Adrenal gland (tissue), 12 donors: ENCODE results near the gene LRRC1. TPM values are rescaled to one million over a fixed set of nuclear protein-coding genes. Genes with fewer than 3 reads are reported as not detected.
"Not testable (repeated sequence)": the region's sequence is repeated elsewhere in the genome, so short reads cannot be mapped to it uniquely, and the experiment has no call there.

Source experiments
- DNase-seq, 7 donors: peaks; one replicate each; pipeline ENCODE4 v3.0.0-alpha.2; 2019 to 2020
- H3K27ac ChIP-seq, 5 donors: fragments of 200-600 bp; sonication (generic) in 4 of 5; 1 replicate in 3 of 5; 2 replicates in 2 of 5; pipeline versions ENCODE4 v1.5.1 to v1.8.0; 2016 to 2020; ENCODE audit warnings: mild to moderate bottlenecking in 1 of 5
- H3K27me3 ChIP-seq: fragments of 200-600 bp; 2 replicates; pipeline ENCODE4 v1.8.0; 2021
- H3K36me3 ChIP-seq, 2 donors: fragments of 200-600 bp; replicated peaks in 1 of 2; 1 replicate in 1 of 2; 2 replicates in 1 of 2; pipeline versions ENCODE4 v1.5.1 to v1.8.0; 2018 to 2022
- H3K4me1 ChIP-seq, 2 donors: fragments of 200-600 bp; replicated peaks in 1 of 2; 1 replicate in 1 of 2; 2 replicates in 1 of 2; pipeline versions ENCODE4 v1.5.1 to v1.8.0; 2018 to 2021
- H3K4me3 ChIP-seq, 4 donors: fragments of 200-600 bp; sonication (generic) in 3 of 4; one replicate each; pipeline ENCODE4 v1.5.1; 2016 to 2018
- H3K9me3 ChIP-seq, 3 donors: fragments of 200-600 bp; sonication (generic) in 1 of 3; replicated peaks in 1 of 3; 1 replicate in 2 of 3; 2 replicates in 1 of 3; pipeline versions ENCODE4 v1.5.1 to v1.8.0; 2016 to 2021
- CTCF ChIP-seq, 6 experiments: fragments of 450-650 bp in 4 of 6; fragments of 200-600 bp in 2 of 6; sonication (generic) in 1 of 6; IDR thresholded peaks; 1 replicate in 5 of 6; 2 replicates in 1 of 6; pipeline versions ENCODE4 v1.5.1 to v1.8.0; 2016 to 2021; ENCODE audit warnings: antibody characterized with exemption in 6 of 6, mild to moderate bottlenecking in 2 of 6, moderate library complexity in 1 of 6
- POLR2A ChIP-seq, 2 donors: fragments of 450-650 bp; IDR thresholded peaks; one replicate each; pipeline ENCODE4 v1.6.1; 2017; ENCODE audit warnings: antibody characterized with exemption in 2 of 2, mild to moderate bottlenecking in 2 of 2, moderate library complexity in 1 of 2
- WGBS, 4 donors: extraction: QIAGEN DNeasy Blood & Tissue Kit in 2 of 4; methylation state at CpG; one replicate each; pipeline versions ENCODE4 v1.1.5 to v1.1.7; 2013 to 2017; 5-methylcytosine and 5-hydroxymethylcytosine counted together
- intact Hi-C, 2 donors: fragments of 100-400 bp; cut with DNase I; formaldehyde crosslinking; loops; one replicate each; pipeline versions ENCODE4 v1.14.1 to v1.15.0; 2022 to 2023
- polyA plus RNA-seq, 3 donors: library from polyadenylated mRNA; stranded (reverse); fragments of 200-250 nt in 2 of 3; fragments of 350-450 nt in 1 of 3; fragmentation: Illumina TruSeq in 1 of 3; extraction: RNeasy Lipid Tissue Mini Kit (QIAGEN cat#74804) in 1 of 3; gene quantifications; one replicate each; pipeline ENCODE4 v1.2.3, GENCODE V29; 2013 to 2014
- total RNA-seq, 9 donors: library from RNA; depleted of rRNA in 4 of 9; stranded (reverse); fragments of >200 nt in 4 of 9; fragments of 120-200 nt in 1 of 9; fragmentation: NEBNext Ultra II Directional in 1 of 9; extraction: Animal tissue kit (Norgen Biotek cat#: 25700) in 1 of 9; gene quantifications; one replicate each; pipeline versions ENCODE4 v1.1.0 to v1.2.4, GENCODE V29; 2013 to 2023
- donor health status: healthy with polysubstance abuse.
- donor health status: Bipolar disorder and iron deficiency.
- donor health status: DM: yes; HTN: yes; CAD: no.
- donor health status: DM: no; HTN: no; CAD: no.
- donor health status: DM: no; HTN: no; CAD: no.
- donor health status: DM: yes; HTN: yes; CAD: no.

Gene LRRC1
- total and polyA plus RNA-seq, 12 donors, result 2.1 to 7.8 (median 4.5) TPM

GRCh38 chr6:53802582-53802981 lies 7.8 kb downstream of the LRRC1 start:
- Histone ChIP-seq H3K27ac (no peak overlapping the region), H3K27me3 (no peaks in the 10 kb centered on the region), H3K4me1 (no peaks in the 10 kb centered on the region), H3K9me3 (no peaks in the 10 kb centered on the region), H3K36me3 (no peaks in the 10 kb centered on the region), H3K4me3 (no peak overlapping the region)
- TF ChIP-seq CTCF (IDR thresholded peaks at IDR 0.05), result no peak
- TF ChIP-seq POLR2A (IDR thresholded peaks at IDR 0.05), result no peak
- intact Hi-C loops, result no loop called here
- no peak for DNase-seq

- Histone ChIP-seq H3K4me3 (no peak overlapping the region), H3K9me3 (no peaks in the 10 kb centered on the region), H3K4me1 (no peaks in the 10 kb centered on the region), H3K36me3 (no peaks in the 10 kb centered on the region), H3K27ac (no peak overlapping the region), H3K27me3 (no peaks in the 10 kb centered on the region)
- TF ChIP-seq CTCF (IDR thresholded peaks at IDR 0.05) (no peak), POLR2A (IDR thresholded peaks at IDR 0.05) (no peak)
- 87 to 94% (median 92%) methylated on average over 6 of the region's 6 CpGs for WGBS, 4 donors
- no peak for DNase-seq
- intact Hi-C loops, result no loop called here
Observed at GRCh38 chr6:53803081-53803860, 8.5 kb downstream of the LRRC1 start.

GRCh38 chr6:53805016-53805415 lies 10.2 kb downstream of the LRRC1 start:
- TF ChIP-seq CTCF (IDR thresholded peaks at IDR 0.05) (no peak), POLR2A (IDR thresholded peaks at IDR 0.05) (no peak)
- H3K27me3 ChIP-seq, result no peaks in the 10 kb centered on the region
- H3K4me3 ChIP-seq, result no peak overlapping the region
- H3K27ac ChIP-seq, result no peak overlapping the region
- H3K4me1 ChIP-seq, result no peaks in the 10 kb centered on the region
- no peaks in the 10 kb centered on the region for H3K36me3 ChIP-seq
- 86 to 93% (median 87%) methylated on average over 7 of the region's 7 CpGs for WGBS, 4 donors
- DNase-seq, result no peak
- no peaks in the 10 kb centered on the region for H3K9me3 ChIP-seq
- intact Hi-C loops, result no loop called here

- Histone ChIP-seq H3K9me3 (no peaks in the 10 kb centered on the region), H3K27ac (no peak overlapping the region), H3K4me3 (no peak overlapping the region), H3K27me3 (no peaks in the 10 kb centered on the region), H3K36me3 (no peaks in the 10 kb centered on the region), H3K4me1 (no peaks in the 10 kb centered on the region)
- 78 to 90% (median 79%) methylated on average over 4 of the region's 4 CpGs for WGBS, 4 donors
- TF ChIP-seq CTCF (IDR thresholded peaks at IDR 0.05) (no peak), POLR2A (IDR thresholded peaks at IDR 0.05) (no peak)
- intact Hi-C loops, result no loop called here
- no peak for DNase-seq
Observed at GRCh38 chr6:53805725-53806124, 10.9 kb downstream of the LRRC1 start.

GRCh38 chr6:53807606-53808005 lies 12.8 kb downstream of the LRRC1 start:
- H3K27ac ChIP-seq, H3K36me3 ChIP-seq, H3K4me3 ChIP-seq, H3K27me3 ChIP-seq, H3K4me1 ChIP-seq, DNase-seq, intact Hi-C loops, H3K9me3 ChIP-seq: not testable (repeated sequence)
- 93 to 97% (median 96%) methylated on average over 6 of the region's 6 CpGs for WGBS, 4 donors
